ENCODE results near the gene IL10RB.
"Not testable (repeated sequence)": the region's sequence is repeated elsewhere in the genome, so short reads cannot be mapped to it uniquely, and the experiment has no call there.

The IL10RB gene

GRCh38 chr21:33266050-33266788 is at the start of gene IL10RB:
IL10RB (plus strand) TSS chr21:33266367; CDS start chr21:33266466, 99 bp downstream.
- DNase-seq, result no peak

GRCh38 chr21:33217138-33217520 is 49.0 kb upstream of the IL10RB start:
- no peak for DNase-seq

- DNase-seq, result no peak
Observed at GRCh38 chr21:33219300-33219699, 46.9 kb upstream of the IL10RB start.

- no peak for DNase-seq
Observed at GRCh38 chr21:33219954-33220353, 46.2 kb upstream of the IL10RB start.

- not testable (repeated sequence) for DNase-seq
Observed at GRCh38 chr21:33225376-33225775, 40.8 kb upstream of the IL10RB start.

GRCh38 chr21:33228455-33228854 is 37.7 kb upstream of the IL10RB start:
- DNase-seq, result no peak

- DNase-seq, result no peak
Observed at GRCh38 chr21:33229099-33229783, 36.9 kb upstream of the IL10RB start.

- DNase-seq, result no peak
Observed at GRCh38 chr21:33229784-33230544, 36.2 kb upstream of the IL10RB start, which contains the start of gene IFNAR2. IFNAR2 (plus strand) TSS chr21:33229938; CDS start chr21:33241923, 11,985 bp downstream.

- DNase-seq, result no peak
Observed at GRCh38 chr21:33230545-33231324, 35.4 kb upstream of the IL10RB start.

GRCh38 chr21:33231526-33231925 is 34.6 kb upstream of the IL10RB start:
- no peak for DNase-seq

GRCh38 chr21:33232291-33233034 is 33.7 kb upstream of the IL10RB start:
- no peak for DNase-seq

- DNase-seq, result no peak
Observed at GRCh38 chr21:33234635-33235520, 31.3 kb upstream of the IL10RB start.

- no peak for DNase-seq
Observed at GRCh38 chr21:33236013-33236686, 30.0 kb upstream of the IL10RB start.

GRCh38 chr21:33236766-33237165 is 29.4 kb upstream of the IL10RB start:
- no peak for DNase-seq

GRCh38 chr21:33237486-33237885 is 28.7 kb upstream of the IL10RB start:
- no peak for DNase-seq

- DNase-seq, result no peak
Observed at GRCh38 chr21:33238146-33238545, 28.0 kb upstream of the IL10RB start.

- DNase-seq, result no peak
Observed at GRCh38 chr21:33238565-33239255, 27.5 kb upstream of the IL10RB start.

- not testable (repeated sequence) for DNase-seq
Observed at GRCh38 chr21:33239559-33240127, 26.5 kb upstream of the IL10RB start.

GRCh38 chr21:33240404-33240803 is 25.8 kb upstream of the IL10RB start:
- no peak for DNase-seq

Measured in NCI-H187 treated with DMSO at 0.1 percent for 48 hours (cell line).